ENCODE results near the gene AGMO.

- TF ChIP-seq CTCF (conservative IDR thresholded peaks at IDR 0.05) (no peak), ZFX (IDR thresholded peaks at IDR 0.05) (no peak)
These were observed 244.6 kb downstream of the AGMO start for GRCh38 chr7:15317215-15317614.
